Mesenteric fat pad (tissue), 1 donor: Measurements from ENCODE around the gene LHPP. TPM values are rescaled to one million over a fixed set of nuclear protein-coding genes. Genes with fewer than 3 reads are reported as not detected.

Source experiments
- DNase-seq: peaks from one replicate; pipeline ENCODE4 v3.0.0-alpha.2; 2020; ENCODE audit warnings: low spot score
- total RNA-seq: library from RNA; stranded (reverse); fragmentation: NEBNext Ultra II Directional; extraction: Animal tissue kit (Norgen Biotek cat#: 25700); gene quantifications from one replicate; pipeline ENCODE4 v1.2.1, GENCODE V29; 2021
- donor health status: DM: yes; HTN: yes; CAD: no.

The LHPP gene
- total RNA-seq, 1 donor from 2014 or later = 15.9 TPM

DNA sequence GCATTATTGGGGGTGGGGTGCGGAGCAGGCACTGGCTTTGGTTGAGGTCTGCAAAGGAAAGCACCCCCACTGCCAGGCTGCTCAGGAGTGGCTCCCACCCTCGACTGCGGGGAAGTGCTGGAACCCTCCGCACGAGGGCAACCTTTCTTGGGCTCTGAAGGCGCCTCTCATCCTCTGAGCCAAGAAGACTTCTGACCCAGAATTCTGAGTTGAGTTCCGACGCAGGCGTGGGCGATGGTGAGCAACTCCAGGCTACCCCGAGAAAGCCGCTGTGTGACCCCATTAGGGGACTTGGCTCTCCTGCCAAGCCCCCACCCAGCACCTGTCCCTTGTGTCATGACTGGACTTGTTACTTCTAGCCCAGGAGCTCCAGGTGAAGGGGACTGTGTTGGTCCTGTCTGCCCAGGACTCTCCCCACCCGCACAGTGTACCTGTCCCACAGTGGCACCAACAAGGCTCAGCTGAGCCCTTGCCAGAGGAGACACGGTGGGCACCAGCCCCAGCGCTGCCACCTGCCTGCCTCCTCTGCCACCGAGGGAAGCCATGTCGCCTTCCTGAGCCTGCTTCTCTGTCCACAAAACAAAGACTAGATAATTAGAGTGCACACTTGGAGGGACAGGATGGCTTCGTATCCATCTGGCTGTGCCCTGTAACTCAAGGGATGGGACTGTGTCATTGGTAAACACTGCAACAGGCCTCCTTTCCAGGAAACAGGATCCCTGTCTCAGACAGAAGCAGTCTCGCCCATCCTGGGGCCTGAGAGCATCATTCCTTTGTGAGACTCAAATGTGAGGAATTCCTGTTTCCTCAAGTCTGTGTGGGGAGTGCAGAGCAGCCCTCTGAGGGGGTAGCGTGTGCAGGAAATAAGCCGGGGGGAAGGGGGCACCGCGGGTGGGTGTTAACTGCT, 128.8 kb downstream of the LHPP start:
- no peak for DNase-seq

DNA sequence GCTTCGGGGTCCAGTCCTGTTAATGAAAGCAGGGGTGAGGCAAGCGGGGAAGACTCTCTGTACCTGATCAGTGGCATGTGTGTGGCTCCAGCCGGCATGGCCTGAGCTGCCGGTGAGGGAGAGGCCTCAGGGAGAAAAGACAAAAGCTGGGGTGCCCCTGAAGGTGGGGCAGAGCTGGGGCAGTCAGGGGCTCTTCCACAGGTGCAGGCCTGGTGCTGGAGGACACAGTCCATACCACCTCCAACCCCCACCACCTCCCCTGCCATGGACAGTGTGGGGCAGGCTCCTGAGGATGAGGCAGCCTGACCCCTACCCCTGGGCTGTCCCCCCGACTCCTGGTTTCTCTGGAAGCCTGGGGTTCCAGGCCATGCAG, 129.5 kb downstream of the LHPP start:
- DNase-seq = no peak

DNA sequence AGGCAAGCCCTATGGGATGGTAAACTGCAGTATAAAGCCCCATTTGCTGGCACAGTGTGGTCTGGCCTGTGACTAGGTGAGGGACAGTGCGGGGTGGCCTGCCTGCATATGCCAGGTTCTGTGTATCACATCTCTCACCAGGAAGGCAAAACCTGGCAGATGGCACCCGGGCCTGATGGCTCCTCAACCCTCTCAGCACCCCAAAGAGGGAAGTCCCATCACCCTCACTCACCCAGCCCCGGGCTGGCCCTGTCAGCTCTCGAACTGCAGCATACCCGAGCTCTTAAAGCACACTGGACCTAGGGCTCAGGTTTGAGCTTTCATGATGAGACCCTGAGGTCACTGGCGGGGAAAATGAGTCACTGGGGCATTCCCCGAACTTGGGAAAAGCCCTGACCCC, 130.5 kb downstream of the LHPP start:
- DNase-seq = no peak

DNA sequence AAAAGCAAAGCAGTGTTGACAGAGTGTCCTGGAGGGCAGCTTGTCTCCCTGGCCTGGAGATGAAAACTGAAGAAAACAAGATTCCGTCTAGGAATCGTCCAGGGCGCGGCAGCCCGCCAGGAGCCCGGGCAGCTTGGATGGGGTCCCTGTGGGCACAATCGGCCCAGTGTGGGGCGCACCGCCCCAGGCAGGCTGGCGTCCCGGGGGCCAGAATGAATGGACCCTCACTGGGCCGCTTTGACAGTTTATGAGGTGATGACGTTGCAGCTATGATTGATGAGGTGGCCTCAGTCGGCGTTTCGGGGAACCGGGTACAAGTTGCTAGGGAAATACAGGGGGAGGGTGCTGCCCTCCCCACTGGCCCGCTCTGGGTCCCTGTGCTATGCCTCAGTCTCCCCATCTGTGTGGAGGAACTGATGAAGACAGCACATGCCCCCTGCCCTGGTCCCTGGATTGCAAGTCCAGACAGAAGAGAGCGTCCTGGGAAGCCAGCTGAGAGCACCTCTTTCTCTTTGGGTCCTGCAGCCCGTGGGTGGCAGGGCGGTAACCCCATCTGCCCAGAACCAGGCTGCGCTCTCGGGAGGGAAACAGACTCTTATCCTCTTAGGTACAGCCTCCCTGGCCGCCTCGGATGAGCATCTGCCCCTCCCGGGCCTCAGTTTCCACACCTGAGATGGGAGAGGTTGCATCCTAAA, 131.3 kb downstream of the LHPP start:
- DNase-seq = no peak

DNA sequence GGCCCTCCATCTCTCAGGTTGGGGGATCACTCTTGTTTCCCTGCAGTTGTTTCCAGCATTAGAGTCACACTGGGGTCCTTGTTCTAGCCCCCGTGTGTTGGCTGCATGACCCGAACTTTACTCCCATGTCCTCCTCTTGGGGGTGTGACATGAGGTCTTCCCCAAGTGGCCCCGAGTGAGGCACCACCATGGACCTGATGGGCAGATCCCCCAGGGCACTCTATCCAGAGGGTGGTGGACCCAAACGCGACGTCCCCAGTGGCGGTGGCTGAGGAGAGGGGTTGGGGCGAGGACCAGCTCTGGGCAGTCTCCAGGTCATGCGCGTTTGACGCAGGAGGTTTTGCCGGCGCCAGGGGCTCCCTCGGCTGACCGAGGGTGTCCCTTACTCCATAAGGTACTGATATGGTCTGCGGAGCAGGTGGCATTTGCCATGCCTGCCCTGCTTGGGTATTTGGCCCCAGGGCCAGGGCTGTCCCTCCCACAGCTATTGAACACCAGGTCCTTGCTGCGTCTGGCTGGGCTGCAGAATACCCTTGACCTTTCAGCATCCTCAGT, 131.9 kb downstream of the LHPP start:
- no peak for DNase-seq

DNA sequence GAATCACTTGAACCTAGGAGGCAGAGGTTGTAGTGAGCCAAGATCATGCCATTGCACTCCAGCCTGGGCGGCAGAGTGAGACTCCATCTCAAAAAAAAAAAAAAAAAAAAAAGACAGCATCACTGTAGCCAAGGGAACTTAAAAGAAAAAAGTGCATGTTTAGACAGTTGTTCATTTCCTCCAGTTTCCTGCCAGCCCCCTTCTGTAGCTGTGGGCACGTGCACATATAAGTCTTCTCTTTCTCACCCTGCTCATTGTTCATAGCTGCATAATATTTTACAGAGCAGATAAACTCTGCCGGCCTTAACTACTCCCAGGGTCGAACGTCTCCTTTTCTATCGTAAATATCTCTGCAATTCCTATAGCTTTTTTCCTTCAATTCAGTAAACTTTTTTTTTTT, 132.6 kb downstream of the LHPP start:
- no peak for DNase-seq

DNA sequence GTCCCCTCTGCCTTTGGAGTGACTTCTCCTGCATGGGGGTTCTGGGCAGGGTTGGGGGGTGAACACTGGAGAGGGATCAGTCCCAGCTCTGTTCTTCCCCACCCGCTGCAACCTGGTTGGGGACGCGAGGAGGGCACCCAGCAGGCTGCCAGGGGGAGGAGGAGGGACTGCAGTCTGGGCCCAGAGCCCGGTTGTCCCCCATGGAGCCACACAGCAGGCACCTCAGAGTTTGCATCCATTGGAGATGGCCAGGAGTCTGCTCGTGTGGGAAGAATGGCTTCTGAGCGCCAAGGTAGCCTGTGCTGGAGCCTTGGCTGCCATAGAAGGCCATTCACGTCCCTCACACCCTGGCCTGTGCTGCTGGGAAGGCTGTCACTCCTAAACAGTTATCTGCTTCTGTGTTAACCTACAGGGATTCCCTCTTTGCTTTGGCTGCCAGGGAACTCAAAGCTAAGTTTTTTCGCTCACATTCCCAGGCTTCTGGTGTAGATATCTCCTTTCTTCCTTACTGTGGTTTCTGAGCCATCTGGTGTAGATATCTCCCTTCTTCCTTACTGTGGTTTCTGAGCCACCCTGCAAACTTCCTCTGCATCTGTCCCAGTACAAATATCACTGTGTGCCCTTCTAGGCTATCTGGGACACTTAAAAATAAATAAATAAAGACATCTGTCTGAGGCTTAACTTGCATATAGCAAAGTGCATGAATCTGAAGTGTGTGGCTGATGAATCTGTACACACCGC, 133.7 kb downstream of the LHPP start:
- DNase-seq = no peak

DNA sequence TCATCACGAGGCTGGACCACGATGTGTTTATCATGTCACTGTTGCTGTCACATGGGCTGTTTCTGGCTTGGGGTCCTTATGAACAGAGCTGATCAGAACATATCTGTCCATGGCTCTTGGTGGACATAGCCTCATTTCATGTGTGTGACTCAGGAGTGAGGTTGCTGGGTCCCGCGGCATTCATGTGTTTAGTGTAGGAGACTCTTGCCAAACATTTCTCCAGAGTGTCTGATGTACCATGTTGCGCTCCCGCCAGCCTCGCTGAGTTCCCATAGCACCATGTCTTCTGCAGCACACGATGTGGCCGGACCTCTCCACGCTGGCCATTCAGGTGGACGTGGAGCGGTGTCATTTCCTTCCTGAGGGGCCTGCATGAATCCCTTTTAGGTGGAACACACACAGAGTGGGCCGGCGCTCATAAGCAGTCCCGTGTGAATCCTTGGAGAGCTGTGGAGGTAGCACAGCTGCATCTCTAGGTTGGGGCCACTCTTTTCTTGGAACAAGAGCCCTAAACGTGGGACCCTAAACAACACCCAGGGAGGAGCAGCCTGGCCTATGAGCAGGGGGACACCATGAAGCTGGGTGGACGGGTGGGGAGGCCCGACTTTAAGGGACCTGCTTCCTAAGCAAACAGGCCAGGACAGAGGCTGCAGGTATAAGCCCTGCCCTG, 134.6 kb downstream of the LHPP start:
- DNase-seq = no peak

DNA sequence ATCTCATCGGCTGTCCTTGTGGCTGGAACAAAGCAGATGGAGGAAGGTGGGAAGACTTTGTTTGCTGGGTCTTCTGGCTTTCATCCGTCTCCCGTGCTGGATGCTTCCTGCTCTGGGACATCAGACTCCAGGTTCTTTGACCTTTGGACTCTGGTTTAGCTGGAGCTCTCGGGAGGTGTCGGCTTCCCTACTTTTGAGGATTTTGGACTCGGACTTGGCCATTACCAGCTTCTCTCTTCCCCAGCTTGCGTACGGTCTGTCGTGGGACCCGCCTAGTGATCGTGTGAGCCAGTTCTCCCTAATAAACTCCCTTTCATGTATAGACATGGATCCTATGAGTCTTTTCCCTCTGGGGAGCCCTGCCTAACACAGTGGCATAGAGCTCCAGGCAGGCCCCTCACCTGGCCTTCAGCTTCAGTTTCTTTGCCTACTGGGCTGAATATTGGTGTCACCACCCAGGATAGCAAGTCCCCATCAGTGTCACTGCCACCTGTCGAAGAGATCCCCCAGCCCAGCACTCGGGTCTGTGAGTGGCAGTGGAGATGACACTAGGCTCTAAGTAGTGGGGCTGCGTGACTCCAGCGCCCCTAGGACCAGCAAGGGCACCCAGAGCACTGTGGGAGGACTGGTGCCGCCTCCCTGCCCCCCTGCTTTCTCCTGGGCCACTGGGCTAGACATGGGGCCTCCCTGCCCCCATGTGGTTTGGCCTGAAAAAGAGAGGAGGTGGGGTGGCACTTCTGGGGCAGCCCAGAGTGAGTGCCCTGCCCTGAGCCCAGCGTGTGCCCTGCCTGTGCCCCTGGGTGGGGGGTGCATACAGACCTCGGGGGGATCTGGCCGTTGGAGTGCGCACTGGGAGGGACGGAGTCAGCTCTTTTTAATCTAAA, 135.6 kb downstream of the LHPP start:
- DNase-seq = no peak

DNA sequence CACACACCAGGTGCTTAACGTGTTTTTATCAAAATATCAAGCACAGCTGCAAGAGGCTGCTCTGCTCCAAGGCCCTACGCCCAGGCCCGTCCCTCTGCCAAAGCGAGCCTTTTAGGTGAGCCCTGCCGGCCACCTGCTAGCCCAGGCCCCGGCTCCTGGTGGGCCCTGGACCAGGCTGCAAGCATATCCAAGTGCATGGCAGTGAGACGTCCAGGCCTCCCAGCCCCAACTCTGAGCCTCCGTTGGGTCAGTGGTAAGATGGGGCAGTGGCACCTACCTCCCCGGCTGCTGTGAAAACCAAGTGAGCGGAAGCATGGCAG, 136.2 kb downstream of the LHPP start:
- DNase-seq = no peak

DNA sequence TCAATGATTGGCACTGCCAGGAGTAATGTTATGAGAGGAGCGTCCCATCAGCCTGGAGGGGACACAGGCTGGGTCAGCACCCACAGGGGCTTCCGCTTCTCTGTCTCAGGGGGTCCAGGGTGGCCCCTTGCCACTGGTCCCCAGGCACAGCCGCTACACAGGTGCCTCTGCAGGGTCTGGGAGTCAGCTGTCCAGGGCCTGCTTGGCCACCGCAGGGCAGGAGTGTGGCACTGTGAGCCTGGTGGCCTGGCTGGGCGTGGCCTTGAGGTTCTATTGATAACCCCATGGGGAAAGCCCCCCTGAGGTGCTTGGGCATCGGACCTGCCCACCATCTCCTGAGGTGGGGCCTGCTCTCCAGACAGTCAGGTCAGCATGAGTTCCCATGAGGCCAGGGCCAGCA, 136.6 kb downstream of the LHPP start:
- DNase-seq = no peak

DNA sequence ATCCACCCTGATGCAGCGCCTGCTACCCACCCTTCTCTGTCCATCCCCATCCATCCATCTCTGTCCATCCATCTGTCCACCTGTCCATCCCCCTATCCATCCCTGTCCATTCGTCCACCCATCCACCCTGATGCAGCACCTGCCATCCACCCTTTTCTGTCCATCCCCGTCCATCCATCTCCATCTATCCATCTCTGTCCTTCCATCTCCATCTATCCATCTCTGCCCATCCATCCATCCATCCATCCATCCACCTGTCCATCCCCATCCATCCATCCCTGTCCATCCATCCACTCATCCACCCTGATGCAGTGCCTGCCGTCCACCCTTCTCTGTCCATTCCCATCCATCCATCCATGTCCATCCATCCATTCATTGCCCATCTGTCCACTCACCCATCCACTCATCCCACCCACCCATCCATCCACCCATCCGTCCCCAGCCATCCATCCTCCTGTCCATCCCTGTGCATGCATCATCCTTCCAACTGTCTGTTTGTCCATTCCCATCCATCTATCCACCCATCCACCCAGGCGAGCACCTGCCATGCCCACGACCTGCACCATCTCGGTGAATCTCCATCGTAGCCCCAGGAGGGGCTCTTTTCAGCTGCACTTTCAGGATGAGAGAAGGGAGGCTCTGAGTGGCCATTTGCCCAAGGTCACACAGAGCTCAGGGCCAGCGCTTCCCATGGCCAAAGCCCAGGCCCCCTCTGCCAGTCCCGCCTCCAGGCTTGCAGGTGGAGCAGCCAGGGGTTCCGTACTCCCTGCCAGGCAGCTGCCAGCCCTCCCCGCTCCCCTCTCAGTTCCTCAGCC, 137.4 kb downstream of the LHPP start:
- no peak for DNase-seq

DNA sequence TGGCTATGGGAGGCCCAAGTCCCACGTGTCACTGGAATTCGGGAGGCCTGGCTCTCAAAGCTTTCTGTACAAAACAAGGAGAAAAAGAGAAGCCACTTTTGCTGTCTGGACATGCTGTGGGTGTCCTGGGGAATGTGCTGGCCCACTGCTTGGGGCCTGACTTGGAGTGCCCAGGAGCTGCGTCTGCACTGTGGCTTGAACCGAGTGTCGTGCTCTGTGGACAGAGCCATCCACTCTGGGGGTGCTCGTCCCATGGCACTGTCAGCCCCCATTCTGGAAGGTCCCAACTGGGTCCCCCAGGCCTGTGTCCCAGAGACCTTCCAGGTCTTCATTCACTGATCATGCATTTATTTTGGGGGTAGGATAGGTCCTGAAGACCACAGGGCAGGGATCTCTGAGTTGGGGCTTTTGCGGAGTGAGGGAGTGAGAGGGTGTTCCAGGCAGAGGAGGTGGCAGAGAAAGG, 138.0 kb downstream of the LHPP start:
- DNase-seq = no peak

DNA sequence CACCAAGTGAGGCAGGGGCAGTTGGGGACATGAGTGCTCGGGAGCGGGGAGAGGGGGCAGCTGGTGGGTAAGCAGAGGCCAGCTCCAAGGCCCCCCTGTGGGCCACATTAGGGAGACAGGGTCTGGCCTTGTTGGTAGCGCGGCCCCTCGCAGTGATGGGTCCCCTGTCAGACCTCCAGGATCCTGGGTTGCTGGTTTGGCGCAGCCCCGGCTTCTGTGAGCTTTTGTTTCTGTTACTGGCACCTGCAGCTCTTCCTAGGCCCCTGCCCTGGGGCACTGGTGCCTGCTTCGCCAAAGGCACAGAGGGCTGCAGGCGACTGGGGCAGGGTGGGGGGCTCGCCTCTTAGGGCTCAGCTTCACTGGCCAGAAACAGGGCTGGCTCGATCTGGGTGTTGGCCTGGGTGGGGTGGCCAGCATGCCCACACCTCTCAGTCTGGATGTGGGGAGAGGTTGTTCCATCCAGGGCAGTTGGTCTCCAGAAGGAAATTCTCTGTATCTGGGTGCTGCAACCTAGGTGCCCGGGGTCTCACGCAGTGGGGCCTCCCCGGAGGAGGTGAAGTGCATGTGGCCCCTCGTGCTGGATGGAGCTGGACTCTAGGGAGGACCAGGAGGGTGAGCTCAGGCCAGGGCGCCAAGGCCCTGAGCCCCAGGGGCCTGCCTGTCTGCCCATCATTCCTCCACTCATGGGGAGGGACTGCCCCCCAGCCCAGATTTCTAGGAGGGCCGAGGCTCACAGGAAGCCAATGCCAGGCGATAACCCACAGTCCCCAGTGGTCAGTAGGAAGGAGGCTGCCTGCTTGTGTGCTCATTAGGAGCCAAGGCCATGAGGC, 138.6 kb downstream of the LHPP start:
- no peak for DNase-seq

DNA sequence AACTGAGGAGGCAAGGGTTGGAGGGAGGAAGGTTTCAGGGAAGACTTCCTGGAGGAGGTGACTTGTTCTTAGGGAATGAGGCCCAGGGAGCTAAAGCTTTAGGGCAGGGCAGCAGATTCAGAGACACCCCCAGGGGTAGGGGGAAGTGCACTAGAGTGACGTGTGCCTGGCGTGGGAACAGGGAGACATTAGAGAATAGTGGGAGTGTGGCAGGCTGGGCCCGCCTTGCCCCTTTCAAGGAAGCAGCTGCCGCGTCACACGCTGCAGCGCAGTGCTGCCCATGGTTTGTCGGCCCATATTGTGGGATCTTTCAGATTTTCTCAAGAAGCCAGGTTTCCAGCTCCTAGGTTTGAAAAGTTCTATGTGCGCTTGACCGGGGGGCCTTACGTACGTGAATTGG, 139.4 kb downstream of the LHPP start:
- no peak for DNase-seq

DNA sequence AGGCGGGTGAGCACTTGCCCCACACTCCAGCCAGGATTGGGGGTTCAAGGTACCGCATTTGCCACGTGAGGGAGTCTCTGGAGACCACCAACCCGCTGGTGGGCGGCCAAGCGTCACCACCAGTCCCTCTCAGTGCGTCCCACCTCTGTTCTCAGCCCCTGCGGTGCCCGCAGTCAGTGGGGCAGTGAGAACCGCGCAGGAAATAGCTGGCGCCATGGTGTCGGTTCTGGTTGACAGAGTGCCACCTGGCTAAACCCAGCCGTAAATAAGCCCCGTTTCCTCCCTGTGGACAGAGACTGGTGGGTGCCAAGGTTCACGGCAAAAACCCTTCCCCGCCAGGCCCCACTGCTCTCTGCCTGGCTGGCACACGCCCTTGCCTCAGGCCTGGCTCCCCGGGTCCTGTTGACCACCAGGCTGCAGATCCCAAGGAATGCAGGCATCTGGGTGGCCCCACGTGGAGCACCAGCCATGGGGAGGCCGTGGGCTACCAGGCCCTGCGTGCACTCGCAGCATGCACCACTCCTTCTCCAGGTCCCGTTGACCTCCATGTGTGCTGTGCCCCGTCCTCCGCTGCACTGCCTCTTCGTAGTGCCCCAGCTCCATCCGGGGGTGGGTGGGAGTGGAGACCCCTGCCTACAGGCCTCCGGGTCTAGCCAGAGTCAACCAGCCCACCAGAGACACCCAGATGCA, 140.0 kb downstream of the LHPP start:
- no peak for DNase-seq

DNA sequence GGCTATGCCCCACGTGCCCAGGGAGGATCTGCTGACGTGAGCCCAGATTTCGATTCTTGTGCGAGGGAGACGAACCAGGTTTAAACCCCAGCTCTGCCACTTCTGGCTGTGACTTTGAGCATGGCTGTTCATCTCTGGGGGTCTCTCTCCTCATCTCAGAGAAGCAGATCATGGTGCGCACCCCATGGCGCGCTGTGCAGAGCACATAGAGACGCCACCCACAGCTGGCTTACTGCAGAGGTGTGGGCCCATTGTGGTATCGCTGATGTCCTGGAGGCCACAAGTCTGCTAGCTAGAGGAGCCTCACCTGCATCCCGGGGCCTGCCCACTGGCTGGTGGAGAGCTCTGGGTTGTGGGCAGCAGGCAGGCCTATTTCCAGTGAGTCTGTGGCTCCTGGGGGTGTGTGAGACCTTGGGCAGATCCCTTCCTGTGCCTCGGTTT, 140.5 kb downstream of the LHPP start:
- no peak for DNase-seq
